B cell (primary cell): Measurements from ENCODE around the gene ZNF354C. TPM values are rescaled to one million over a fixed set of nuclear protein-coding genes. Genes with fewer than 3 reads are reported as not detected.

Source experiments
- ATAC-seq: fragments of 200-7000 bp; cut with Tn5 transposase; one replicate; pipeline ENCODE4 v1.10.0; 2021; ENCODE audit warnings: low read depth, mild to moderate bottlenecking, moderate number of reproducible peaks, moderate library complexity
- CTCF ChIA-PET: fragments of 350-600 bp; sonication (Branson Sonifier 250); formaldehyde crosslinking; loops from one replicate; lab custom pipeline; 2021; ENCODE audit warnings: antibody characterized with exemption, inconsistent platforms; lab: Charles Lee
- POLR2A ChIA-PET: fragments of 350-600 bp; sonication (Branson Sonifier 250); formaldehyde crosslinking; loops from one replicate; lab custom pipeline; 2021; ENCODE audit warnings: antibody characterized with exemption; lab: Charles Lee
- DNase-seq: peaks from one replicate; pipeline ENCODE4 v3.0.0; 2013
- H2AFZ ChIP-seq: 2 replicates; pipeline ENCODE4 v1.6.1; 2012; ENCODE audit warnings: mild to moderate bottlenecking, low read depth, low read length; ENCODE audit not compliant: insufficient read depth, poor library complexity, severe bottlenecking
- H3K27ac ChIP-seq, 2 donors: 1 replicate in 1 of 2; 2 replicates in 1 of 2; pipeline ENCODE4 v1.5.1; 2012 to 2013; ENCODE audit warnings: low read length in 2 of 2, mild to moderate bottlenecking in 2 of 2, moderate library complexity in 1 of 2
- H3K27me3 ChIP-seq, 4 experiments: fragments of 200-600 bp in 1 of 4; sonication (generic) in 1 of 4; replicated peaks in 1 of 4; 1 replicate in 2 of 4; 2 replicates in 2 of 4; pipeline versions ENCODE4 v1.6.1 to v1.7.0; 2013 to 2016; ENCODE audit warnings: low read length in 3 of 4, mild to moderate bottlenecking in 2 of 4, mixed read lengths in 1 of 4, moderate library complexity in 1 of 4; ENCODE audit not compliant: insufficient read depth in 4 of 4, control insufficient read depth in 3 of 4; ENCODE audit errors: control extremely low read depth in 1 of 4
- H3K36me3 ChIP-seq, 2 experiments: replicated peaks in 1 of 2; 1 replicate in 1 of 2; 2 replicates in 1 of 2; pipeline versions ENCODE4 v1.6.1 to v1.7.1; 2013; ENCODE audit warnings: low read length in 1 of 2; ENCODE audit not compliant: insufficient read depth in 2 of 2, control insufficient read depth in 1 of 2; ENCODE audit errors: control extremely low read depth in 1 of 2, extremely low read depth in 1 of 2
- H3K4me1 ChIP-seq, 2 donors: fragments of 200-600 bp in 1 of 2; sonication (generic) in 1 of 2; 1 replicate in 1 of 2; 2 replicates in 1 of 2; pipeline versions ENCODE4 v1.5.1 to v1.6.1; 2013 to 2017; ENCODE audit warnings: low read length in 2 of 2; ENCODE audit not compliant: control insufficient read depth in 2 of 2, insufficient read depth in 2 of 2
- H3K4me2 ChIP-seq: replicated peaks from 2 replicates; pipeline ENCODE3; 2012; ENCODE audit warnings: mild to moderate bottlenecking, low read depth, low read length; ENCODE audit not compliant: poor library complexity, severe bottlenecking
- H3K4me3 ChIP-seq, 5 experiments: fragments of 200-600 bp in 1 of 5; sonication (generic) in 1 of 5; 1 replicate in 3 of 5; 2 replicates in 2 of 5; pipeline versions ENCODE4 v1.5.1 to v1.7.0; 2011 to 2016; ENCODE audit warnings: low read length in 4 of 5, mild to moderate bottlenecking in 4 of 5, low read depth in 2 of 5, control low read depth in 1 of 5, moderate library complexity in 1 of 5; ENCODE audit not compliant: insufficient read depth in 1 of 5; ENCODE audit errors: control extremely low read depth in 1 of 5, extremely low read depth in 1 of 5
- H3K79me2 ChIP-seq: fragments of 200-600 bp; sonication (generic); one replicate; pipeline ENCODE4 v1.6.0; 2016; ENCODE audit warnings: low read length; ENCODE audit not compliant: control insufficient read depth, insufficient read depth
- H3K9ac ChIP-seq: fragments of 200-600 bp; sonication (generic); 2 replicates; pipeline ENCODE4 v1.6.1; 2017; ENCODE audit warnings: mild to moderate bottlenecking, low read length, moderate library complexity
- H3K9me3 ChIP-seq, 3 donors: one replicate each; pipeline versions ENCODE4 v1.6.1 to v1.7.1; 2013; ENCODE audit warnings: low read length in 2 of 3; ENCODE audit not compliant: control insufficient read depth in 2 of 3, insufficient read depth in 1 of 3; ENCODE audit errors: control extremely low read depth in 1 of 3
- H4K20me1 ChIP-seq: 2 replicates; pipeline ENCODE4 v1.6.0; 2012; ENCODE audit warnings: mild to moderate bottlenecking, low read length; ENCODE audit not compliant: insufficient read depth, control insufficient read depth, poor library complexity, severe bottlenecking
- H3K27ac Mint-ChIP-seq: one replicate; pipeline ENCODE4 v1.8.0; 2021; ENCODE audit warnings: mixed read lengths
- H3K27me3 Mint-ChIP-seq: one replicate; pipeline ENCODE4 v1.8.0; 2021; ENCODE audit warnings: mixed read lengths
- H3K4me1 Mint-ChIP-seq: one replicate; pipeline ENCODE4 v1.8.0; 2021; ENCODE audit warnings: mixed read lengths
- H3K4me3 Mint-ChIP-seq: one replicate; pipeline ENCODE4 v1.8.0; 2021; ENCODE audit warnings: mixed read lengths
- H3K9me3 Mint-ChIP-seq: one replicate; pipeline ENCODE4 v1.8.0; 2022; ENCODE audit warnings: mixed read lengths; ENCODE audit not compliant: insufficient read depth
- CTCF ChIP-seq: fragments of 200-600 bp; IDR thresholded peaks from one replicate; pipeline ENCODE4 v1.8.0; 2022; ENCODE audit warnings: antibody characterized with exemption, mild to moderate bottlenecking
- EZH2 ChIP-seq: IDR thresholded peaks from 2 replicates; pipeline ENCODE4 v1.6.1; 2012; ENCODE audit warnings: borderline replicate concordance, low read depth, mild to moderate bottlenecking, moderate library complexity, low read length; ENCODE audit not compliant: insufficient read depth, poor library complexity, severe bottlenecking
- WGBS: methylation state at CpG from one replicate; pipeline ENCODE4 v1.1.5; 2013; ENCODE audit warnings: missing lambda C conversion rate; ENCODE audit not compliant: insufficient coverage; 5-methylcytosine and 5-hydroxymethylcytosine counted together
- intact Hi-C: fragments of 100-400 bp; cut with micrococcal nuclease; formaldehyde crosslinking; loops from one replicate; pipeline ENCODE4 v1.10.0; 2022
- polyA plus RNA-seq: library from polyadenylated mRNA; depleted of rRNA; stranded (reverse); fragments of >200 nt; gene quantifications from 2 replicates; pipeline ENCODE4 v1.2.3, GENCODE V29; 2012
- total RNA-seq, 2 donors: library from RNA; stranded (reverse); fragments of 120-200 nt in 1 of 2; gene quantifications; 1 replicate in 1 of 2; 2 replicates in 1 of 2; pipeline versions ENCODE4 v1.2.3 to v1.2.4, GENCODE V29; 2013 to 2022

Gene ZNF354C
- total and polyA plus RNA-seq, 2 donors (not counting 1 experiment from before 2014, with no cell fraction given): 2.2 to 9.5 TPM

GRCh38 chr5:179127136-179128040 is 67.2 kb downstream of the ZNF354C start:
- peaks cover 0 to 60% (median 0%) of the 10 kb centered on the region in 3 donors for H3K9me3 ChIP-seq
- intact Hi-C loops: no loop called here
- no peak overlapping the region for H3K4me2 ChIP-seq
- H3K27ac ChIP-seq: no peak overlapping the region
- CTCF ChIA-PET: no interaction called here
- no peak for DNase-seq
- no peak overlapping the region for H2AFZ ChIP-seq
- no peaks in the 10 kb centered on the region for H3K79me2 ChIP-seq
- H4K20me1 ChIP-seq: no peaks in the 10 kb centered on the region
- WGBS: 90% methylated on average over 21 of the region's 21 CpGs
- H3K4me3 ChIP-seq: no peak overlapping the region
- H3K4me1 ChIP-seq: no peaks in the 10 kb centered on the region
- Mint-ChIP-seq H3K27ac (no peak overlapping the region), H3K4me1 (no peaks in the 10 kb centered on the region), H3K4me3 (no peak overlapping the region), H3K27me3 (no peaks in the 10 kb centered on the region), H3K9me3 (no peaks in the 10 kb centered on the region)
- no peak overlapping the region for H3K9ac ChIP-seq
- H3K36me3 ChIP-seq: no peaks in the 10 kb centered on the region
- H3K27me3 ChIP-seq: no peaks in the 10 kb centered on the region
- ATAC-seq: no peak
- TF ChIP-seq EZH2: no peak
- TF ChIP-seq CTCF: no peak
- POLR2A ChIA-PET: no interaction called here

- no peak for TF ChIP-seq EZH2
- no peak for TF ChIP-seq CTCF
- H3K4me1 Mint-ChIP-seq: no peaks in the 10 kb centered on the region
- Histone ChIP-seq H3K4me2 (no peak overlapping the region), H3K27ac (no peak overlapping the region), H2AFZ (no peak overlapping the region), H3K4me1 (no peaks in the 10 kb centered on the region), H3K27me3 (no peaks in the 10 kb centered on the region), H4K20me1 (no peaks in the 10 kb centered on the region), H3K79me2 (no peaks in the 10 kb centered on the region), H3K4me3 (no peak overlapping the region), H3K36me3 (no peaks in the 10 kb centered on the region), H3K9ac (no peak overlapping the region), H3K9me3 (peaks cover 0 to 54% (median 0%) of the 10 kb centered on the region in 3 donors)
- DNase-seq: no peak
- CTCF ChIA-PET: no interaction called here
- 82% methylated on average over 6 of the region's 10 CpGs for WGBS
- POLR2A ChIA-PET: no interaction called here
- no peak for ATAC-seq
- no peak overlapping the region for H3K27ac Mint-ChIP-seq
- H3K27me3 Mint-ChIP-seq: no peaks in the 10 kb centered on the region
- intact Hi-C loops: no loop called here
- no peaks in the 10 kb centered on the region for H3K9me3 Mint-ChIP-seq
- no peak overlapping the region for H3K4me3 Mint-ChIP-seq
Observed at GRCh38 chr5:179128041-179128365, 67.8 kb downstream of the ZNF354C start.
